ENCODE measurements around the gene CDKN2B-AS1. TPM values are rescaled to one million over a fixed set of nuclear protein-coding genes. Genes with fewer than 3 reads are reported as not detected.

Gene CDKN2B-AS1
- total RNA-seq, 1 donor from 2014 or later = 0.58 TPM

DNA sequence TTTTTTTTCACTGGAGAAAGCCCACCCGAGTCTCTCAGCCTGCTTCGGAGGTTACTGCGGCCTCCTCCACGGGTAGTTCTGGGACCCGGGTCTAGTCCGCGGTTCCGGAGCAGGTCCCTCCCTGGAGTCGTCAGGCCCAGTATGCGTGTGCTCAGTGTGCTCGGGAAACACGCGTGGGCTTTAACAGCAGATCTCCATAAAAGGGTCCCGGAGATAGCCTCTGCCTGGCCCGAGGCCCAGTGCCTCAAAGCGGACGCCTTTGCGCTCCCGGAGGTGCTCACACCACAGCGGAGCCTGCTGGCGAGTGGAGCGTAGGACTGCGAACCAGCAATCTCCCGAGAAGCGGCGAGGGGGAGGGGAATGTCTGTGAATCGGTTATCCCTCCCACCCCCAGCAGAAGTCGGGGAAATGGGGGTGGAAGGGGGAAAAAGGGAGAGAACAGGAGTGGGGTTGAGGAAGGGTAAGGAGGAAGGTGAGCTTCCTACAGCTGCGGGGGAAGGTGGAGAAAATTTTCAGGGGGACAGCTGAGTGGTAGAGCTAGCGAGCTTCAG is 29.1 kb upstream of the CDKN2B-AS1 start:
- Mint-ChIP-seq H3K27me3 (peaks cover 96% of the 10 kb centered on the region), H3K4me3 (peak overlapping the region; percentile 81), H3K9me3 (peaks cover 5% of the 10 kb centered on the region), H3K27ac (peak overlapping the region; percentile 86), H3K4me1 (ENCODE audit: unreplicated experiment) (peaks cover 5% of the 10 kb centered on the region), H3K36me3 (peaks cover 3% of the 10 kb centered on the region)
- TF ChIP-seq, protein P1, sequence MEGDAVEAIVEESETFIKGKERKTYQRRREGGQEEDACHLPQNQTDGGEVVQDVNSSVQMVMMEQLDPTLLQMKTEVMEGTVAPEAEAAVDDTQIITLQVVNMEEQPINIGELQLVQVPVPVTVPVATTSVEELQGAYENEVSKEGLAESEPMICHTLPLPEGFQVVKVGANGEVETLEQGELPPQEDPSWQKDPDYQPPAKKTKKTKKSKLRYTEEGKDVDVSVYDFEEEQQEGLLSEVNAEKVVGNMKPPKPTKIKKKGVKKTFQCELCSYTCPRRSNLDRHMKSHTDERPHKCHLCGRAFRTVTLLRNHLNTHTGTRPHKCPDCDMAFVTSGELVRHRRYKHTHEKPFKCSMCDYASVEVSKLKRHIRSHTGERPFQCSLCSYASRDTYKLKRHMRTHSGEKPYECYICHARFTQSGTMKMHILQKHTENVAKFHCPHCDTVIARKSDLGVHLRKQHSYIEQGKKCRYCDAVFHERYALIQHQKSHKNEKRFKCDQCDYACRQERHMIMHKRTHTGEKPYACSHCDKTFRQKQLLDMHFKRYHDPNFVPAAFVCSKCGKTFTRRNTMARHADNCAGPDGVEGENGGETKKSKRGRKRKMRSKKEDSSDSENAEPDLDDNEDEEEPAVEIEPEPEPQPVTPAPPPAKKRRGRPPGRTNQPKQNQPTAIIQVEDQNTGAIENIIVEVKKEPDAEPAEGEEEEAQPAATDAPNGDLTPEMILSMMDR (conservative IDR thresholded peaks at IDR 0.05) = peak; percentile 68
- no peak for DNase-seq (ENCODE audit: extremely low spot score, unreplicated experiment)

DNA sequence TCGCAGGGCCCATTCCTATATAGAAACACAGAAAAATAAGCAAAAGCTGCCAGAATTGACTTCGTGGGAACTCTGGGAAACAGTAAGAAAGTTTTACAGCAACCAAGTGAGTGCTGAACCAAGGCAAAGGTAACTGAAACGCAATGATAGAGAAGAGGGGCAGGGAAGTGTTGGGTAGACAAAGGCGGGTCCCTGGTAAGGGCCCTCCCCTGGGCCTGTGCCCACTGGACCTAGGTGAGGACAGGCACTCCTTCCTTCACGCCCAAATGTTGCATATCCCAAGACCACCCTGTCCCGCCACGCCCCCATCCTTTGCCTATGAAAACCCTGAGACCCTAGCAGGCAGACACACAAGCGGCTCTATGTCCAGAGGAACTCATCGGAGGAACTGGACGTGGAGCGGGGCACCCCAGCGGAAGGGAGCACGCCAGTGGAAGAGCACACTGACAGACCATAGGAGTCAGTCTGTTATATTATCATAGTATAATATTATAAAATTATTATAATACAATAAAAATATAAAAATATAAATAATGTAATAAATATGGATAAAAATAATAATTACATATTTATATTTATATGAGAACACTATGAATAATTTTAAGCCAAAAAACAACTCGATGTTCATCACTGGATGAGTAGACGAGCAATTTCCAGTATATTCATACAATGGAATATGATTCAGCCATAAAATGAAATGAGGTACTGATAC is 28.3 kb upstream of the CDKN2B-AS1 start:
- peaks cover 9% of the 10 kb centered on the region for H3K4me1 Mint-ChIP-seq (ENCODE audit: unreplicated experiment)
- no peak for DNase-seq (ENCODE audit: extremely low spot score, unreplicated experiment)
- H3K27ac Mint-ChIP-seq = peak overlapping the region; percentile 86
- peaks cover 98% of the 10 kb centered on the region for H3K27me3 Mint-ChIP-seq
- peaks cover 5% of the 10 kb centered on the region for H3K9me3 Mint-ChIP-seq
- TF ChIP-seq, protein P1 (conservative IDR thresholded peaks at IDR 0.05) = no peak
- peak overlapping the region; percentile 81 for H3K4me3 Mint-ChIP-seq
- H3K36me3 Mint-ChIP-seq = peaks cover 3% of the 10 kb centered on the region

DNA sequence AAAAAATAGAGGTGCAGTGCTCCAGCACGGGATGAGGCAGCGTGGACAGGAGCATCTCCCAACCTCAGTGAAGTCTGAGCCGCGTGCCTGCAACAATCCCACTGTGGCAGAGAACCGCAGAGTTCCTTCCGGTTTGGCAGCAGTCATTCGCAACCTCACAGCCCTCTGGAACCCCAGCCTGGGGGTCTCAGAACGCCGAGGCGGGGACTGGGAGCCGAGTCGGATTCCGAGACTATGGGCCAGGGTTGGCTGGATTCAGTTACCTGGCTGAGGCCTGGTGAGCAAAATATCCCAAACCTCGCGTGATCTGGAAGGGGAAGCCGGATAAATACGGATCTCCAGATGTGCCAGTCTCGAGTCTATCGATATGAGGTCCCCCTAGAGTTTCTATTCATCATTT is 27.4 kb upstream of the CDKN2B-AS1 start:
- Mint-ChIP-seq H3K4me3 (no peak overlapping the region), H3K9me3 (peaks cover 5% of the 10 kb centered on the region), H3K27ac (no peak overlapping the region), H3K4me1 (ENCODE audit: unreplicated experiment) (peaks cover 10% of the 10 kb centered on the region), H3K36me3 (peaks cover 3% of the 10 kb centered on the region), H3K27me3 (peaks cover 98% of the 10 kb centered on the region)
- TF ChIP-seq, protein P1 (conservative IDR thresholded peaks at IDR 0.05) = no peak
- no peak for DNase-seq (ENCODE audit: extremely low spot score, unreplicated experiment)

DNA sequence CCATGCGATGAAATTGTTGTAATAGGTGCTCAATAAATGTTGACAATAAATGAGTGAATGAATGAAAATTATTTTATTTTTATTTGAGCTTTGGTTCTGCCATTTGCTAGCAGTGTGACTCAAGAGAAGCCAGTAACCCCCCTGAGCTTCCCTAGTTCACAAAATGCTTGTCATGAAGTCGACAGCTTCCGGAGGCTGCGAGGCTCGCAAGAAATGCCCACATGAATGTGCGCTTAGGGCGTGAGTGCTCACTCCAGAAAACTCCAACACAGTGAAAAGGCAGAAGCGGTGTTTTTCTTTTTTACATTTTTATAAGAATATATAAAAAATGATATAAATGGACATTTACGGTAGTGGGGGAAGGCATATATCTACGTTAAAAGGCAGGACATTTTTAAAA is 26.9 kb upstream of the CDKN2B-AS1 start:
- peaks cover 99% of the 10 kb centered on the region for H3K27me3 Mint-ChIP-seq
- TF ChIP-seq, protein P1 (conservative IDR thresholded peaks at IDR 0.05) = no peak

DNA sequence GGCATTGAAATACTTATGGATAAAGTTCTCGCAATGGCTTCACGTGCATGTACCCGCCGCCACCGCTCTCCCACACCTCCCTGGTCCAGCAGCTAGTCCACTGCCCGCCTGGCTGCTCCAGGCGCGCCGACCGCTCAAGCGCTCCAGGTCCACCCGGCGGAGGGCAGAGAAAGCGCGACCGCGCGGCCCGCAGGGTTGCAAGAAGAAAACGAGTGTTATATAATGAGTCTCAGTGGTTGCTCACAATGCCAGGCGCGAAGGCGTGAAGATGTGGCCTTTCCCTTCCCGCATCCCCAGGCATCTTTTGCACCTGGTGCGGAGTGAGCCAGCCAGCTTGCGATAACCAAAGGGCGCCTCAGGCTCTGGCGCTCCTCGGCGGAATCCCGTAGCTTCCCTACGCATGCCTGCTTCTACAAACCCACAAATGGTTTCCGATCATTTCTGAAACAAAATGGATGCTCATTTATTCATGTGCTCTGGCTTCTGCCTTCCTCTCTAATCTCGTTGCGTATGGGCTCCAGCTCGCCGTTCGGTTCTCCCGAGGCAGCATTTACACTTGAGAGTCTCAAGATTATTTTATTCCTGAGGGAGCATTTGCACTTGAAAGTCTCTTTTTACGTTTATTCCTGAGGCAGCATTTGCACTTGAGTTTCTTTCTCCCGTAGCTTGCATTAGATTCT is 26.1 kb upstream of the CDKN2B-AS1 start:
- TF ChIP-seq, protein P1 (conservative IDR thresholded peaks at IDR 0.05) = no peak
- peak overlapping the region; percentile 73 for H3K4me3 Mint-ChIP-seq
- peaks cover 99% of the 10 kb centered on the region for H3K27me3 Mint-ChIP-seq
- peaks cover 2% of the 10 kb centered on the region for H3K9me3 Mint-ChIP-seq
- H3K27ac Mint-ChIP-seq = peak overlapping the region; percentile 22
- H3K4me1 Mint-ChIP-seq (ENCODE audit: unreplicated experiment) = peaks cover 10% of the 10 kb centered on the region
- peaks cover 3% of the 10 kb centered on the region for H3K36me3 Mint-ChIP-seq
- DNase-seq (ENCODE audit: extremely low spot score, unreplicated experiment) = no peak

More for the DNA sequence above, 26.9 kb upstream of the CDKN2B-AS1 start:
- H3K4me3 Mint-ChIP-seq = no peak overlapping the region
- peaks cover 10% of the 10 kb centered on the region for H3K4me1 Mint-ChIP-seq (ENCODE audit: unreplicated experiment)
- H3K36me3 Mint-ChIP-seq = peaks cover 3% of the 10 kb centered on the region
- peaks cover 5% of the 10 kb centered on the region for H3K9me3 Mint-ChIP-seq
- DNase-seq (ENCODE audit: extremely low spot score, unreplicated experiment) = no peak
- H3K27ac Mint-ChIP-seq = no peak overlapping the region

Measured in type B pancreatic cell (in vitro differentiated cells).